ENCODE measurements around the gene CNP.

CNP gene

GRCh38 chr17:41973408-41973811, 6.8 kb downstream of the CNP start:
- DNase-seq: no peak

- no peak for DNase-seq
Measured at GRCh38 chr17:41974031-41974430, 7.4 kb downstream of the CNP start.

- no peak for DNase-seq
Measured at GRCh38 chr17:41974658-41975057, 8.1 kb downstream of the CNP start.

- no peak for DNase-seq
Measured at GRCh38 chr17:41975099-41976083, 8.8 kb downstream of the CNP start.

- DNase-seq: no peak
Measured at GRCh38 chr17:41976142-41976768, 9.7 kb downstream of the CNP start.

- no peak for DNase-seq
Measured at GRCh38 chr17:41977991-41978390, 11.4 kb downstream of the CNP start.

GRCh38 chr17:41982026-41982760, 15.6 kb downstream of the CNP start:
- no peak for DNase-seq

GRCh38 chr17:41984454-41984853, 17.9 kb downstream of the CNP start:
- no peak for DNase-seq

DNA sequence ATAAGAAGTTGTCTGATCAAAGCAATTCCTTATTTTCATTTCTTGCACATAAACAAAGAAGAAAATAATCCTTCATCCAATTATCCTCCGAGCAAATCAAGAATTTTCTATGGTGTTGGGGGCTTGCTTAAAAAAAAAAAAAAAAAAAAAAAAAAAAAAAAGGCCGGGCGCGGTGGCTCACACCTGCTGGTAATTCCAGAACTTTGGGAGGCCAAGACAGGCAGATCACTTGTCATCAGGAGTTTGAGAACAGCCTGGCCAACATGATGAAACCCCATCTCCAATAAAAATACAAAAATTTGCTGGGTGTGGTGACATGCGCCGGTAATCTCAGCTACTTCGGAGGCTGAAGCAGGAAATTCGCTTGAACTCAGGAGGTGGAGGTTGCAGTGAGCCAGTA, 19.3 kb downstream of the CNP start:
- DNase-seq: no peak

- DNase-seq: no peak
Measured at GRCh38 chr17:41986634-41987033, 20.0 kb downstream of the CNP start.

DNA sequence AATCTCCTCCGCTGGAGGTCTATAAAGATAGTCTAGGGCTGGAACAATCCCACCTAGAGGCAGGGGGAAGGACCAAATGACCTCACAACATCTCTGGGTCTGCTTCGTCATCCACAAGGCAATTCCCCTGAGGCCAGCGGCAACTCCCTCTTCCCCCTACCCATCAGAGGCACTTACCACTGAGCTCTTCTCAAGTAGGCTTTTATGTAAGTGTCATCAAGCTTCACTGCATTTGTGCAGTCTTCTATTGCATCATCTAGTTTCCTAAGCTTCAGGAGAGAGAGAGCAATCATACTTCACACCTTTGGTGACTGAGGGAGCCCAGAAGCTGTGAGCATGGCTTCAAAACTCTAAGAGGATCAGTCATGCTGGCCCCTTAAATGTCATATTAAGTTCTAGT, 21.0 kb downstream of the CNP start:
- DNase-seq: no peak

DNA sequence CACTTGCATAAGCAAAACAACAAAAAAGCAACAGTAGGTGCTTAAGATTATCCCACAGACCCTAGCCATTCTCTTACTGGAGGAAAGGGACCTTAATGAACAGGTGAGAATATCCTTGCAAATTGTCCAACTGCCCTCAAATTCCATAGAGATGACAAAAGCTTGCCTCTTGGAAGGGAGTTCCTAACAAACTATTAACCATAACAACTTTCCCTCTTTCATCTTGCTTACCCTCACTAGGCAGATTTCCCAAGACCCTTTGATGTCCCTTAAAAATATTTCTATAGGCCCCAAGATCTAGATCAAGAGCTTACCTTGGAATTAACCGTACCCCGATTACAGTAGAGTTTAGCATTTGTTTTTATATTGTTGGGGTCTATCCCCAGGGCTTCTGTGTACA, 21.8 kb downstream of the CNP start:
- no peak for DNase-seq

- no peak for DNase-seq
Measured at GRCh38 chr17:41989702-41990419, 23.3 kb downstream of the CNP start.

- DNase-seq: no peak
Measured at GRCh38 chr17:41992576-41992975, 26.0 kb downstream of the CNP start.

DNA sequence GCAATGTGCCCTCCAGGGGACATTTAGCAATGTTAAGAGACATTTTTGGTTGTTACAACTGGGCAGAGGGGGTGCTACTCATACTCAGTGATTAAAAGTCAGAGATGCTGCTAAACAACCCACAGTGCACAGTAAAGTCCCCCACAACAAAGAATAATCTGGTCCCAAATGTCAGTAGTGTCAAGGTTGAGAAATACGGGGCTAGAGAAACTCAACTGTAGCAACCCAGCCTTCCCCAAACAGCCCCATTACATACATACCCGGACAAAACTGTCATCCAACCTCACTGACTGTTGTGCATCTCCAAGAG, 30.2 kb downstream of the CNP start:
- DNase-seq: no peak

- no peak for DNase-seq
Measured at GRCh38 chr17:41998497-41998896, 31.9 kb downstream of the CNP start.

GRCh38 chr17:42000413-42001133, 34.0 kb downstream of the CNP start:
- DNase-seq: no peak

GRCh38 chr17:42001729-42002128, 35.1 kb downstream of the CNP start:
- DNase-seq: no peak

- DNase-seq: no peak
Measured at GRCh38 chr17:42002175-42002791, 35.7 kb downstream of the CNP start.

DNA sequence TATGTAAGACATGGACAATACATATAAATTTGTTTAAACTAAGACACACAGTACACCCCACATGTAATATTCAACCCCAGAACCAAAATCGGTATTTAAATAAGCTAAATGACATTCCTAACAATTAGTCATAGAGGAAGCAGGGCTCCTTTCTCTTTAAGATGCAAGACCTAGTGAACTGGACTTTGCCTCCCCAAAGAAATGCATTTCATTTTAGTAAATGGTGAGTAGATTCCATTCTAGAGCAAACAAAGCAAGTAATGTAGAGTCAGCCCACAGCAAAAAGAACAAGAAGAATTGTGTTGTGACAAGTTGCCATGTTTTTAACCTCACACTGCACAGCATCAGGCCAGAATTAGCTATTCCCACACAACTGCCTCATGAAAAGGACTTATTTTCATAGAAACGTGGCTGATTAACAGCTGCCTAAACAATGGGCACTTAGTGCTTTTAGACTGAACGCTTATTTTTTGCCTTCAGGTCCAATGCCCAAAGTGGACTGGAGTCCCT, 36.3 kb downstream of the CNP start:
- no peak for DNase-seq

DNA sequence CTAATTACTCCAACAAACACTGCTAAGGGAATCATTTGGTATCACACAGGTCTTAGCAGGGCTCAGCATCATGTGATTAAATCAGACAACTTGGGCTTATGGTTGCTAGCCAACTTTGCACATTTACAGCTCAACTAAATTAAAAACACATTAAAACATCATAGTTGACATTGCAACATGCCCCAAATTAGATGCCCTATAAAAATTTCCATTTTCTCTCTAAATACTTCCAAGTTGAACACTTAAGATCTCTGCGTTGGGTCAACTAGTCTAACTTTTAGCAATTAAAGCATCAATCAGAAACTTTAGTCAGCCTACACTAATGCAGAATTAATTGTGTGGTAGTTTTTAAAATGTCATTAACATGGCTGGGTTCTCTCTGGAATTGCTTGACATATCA, 38.6 kb downstream of the CNP start:
- DNase-seq: no peak

GRCh38 chr17:42009170-42009569, 42.6 kb downstream of the CNP start:
- no peak for DNase-seq
